ENCODE results near the gene FLYWCH1. TPM values are rescaled to one million over a fixed set of nuclear protein-coding genes. Genes with fewer than 3 reads are reported as not detected.
A peak's percentile ranks its signal among the peaks of the same experiment; 100 is the strongest.
"Not testable (repeated sequence)": the region's sequence is repeated elsewhere in the genome, so short reads cannot be mapped to it uniquely, and the experiment has no call there.

The FLYWCH1 gene
- polyA plus RNA-seq, 3 donors: 27.8 to 38.9 (median 32.4) TPM

DNA sequence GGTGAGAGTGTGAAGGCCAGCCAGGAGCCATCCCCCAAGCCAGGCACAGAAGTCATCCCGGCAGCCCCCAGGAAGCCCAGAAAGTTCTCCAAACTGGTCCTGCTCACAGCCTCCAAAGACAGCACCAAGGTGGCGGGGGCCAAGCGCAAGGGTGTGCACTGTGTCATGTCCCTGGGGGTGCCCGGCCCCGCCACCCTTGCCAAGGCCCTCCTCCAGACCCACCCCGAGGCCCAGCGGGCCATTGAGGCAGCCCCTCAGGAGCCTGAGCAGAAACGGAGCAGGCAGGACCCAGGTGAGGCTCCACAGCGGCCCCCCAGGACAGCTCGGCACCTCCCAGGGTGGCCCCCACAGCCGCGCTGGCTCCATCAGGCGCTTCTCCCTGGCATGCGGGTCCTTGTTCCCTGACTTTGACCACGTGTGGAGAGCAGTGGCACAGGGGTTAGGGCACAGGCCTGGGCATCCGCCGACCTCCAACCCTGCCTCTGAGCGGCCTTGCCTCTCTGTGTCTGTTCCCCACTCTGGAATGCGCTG, 15.2 kb upstream of the FLYWCH1 start:
- no peak for DNase-seq

DNA sequence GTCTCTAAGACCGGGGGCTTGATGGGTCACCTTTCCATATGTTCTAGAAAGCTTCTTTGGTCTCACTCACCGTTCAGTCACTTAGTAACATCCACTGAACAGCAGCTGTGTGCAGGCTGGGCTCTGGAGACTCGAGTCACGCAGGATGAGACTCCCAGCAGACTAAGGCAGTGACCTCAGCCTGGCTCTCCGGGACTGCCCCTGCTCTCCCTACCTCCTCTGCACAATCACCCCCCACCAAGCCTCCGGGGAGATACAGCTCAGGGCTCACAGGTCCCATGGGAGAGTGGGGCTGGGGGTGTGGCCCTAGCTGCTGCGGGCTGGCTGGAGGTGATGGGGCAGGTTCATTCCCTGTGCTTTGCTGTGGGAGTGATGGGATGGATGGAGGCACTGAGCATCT, 14.6 kb upstream of the FLYWCH1 start:
- DNase-seq: no peak

DNA sequence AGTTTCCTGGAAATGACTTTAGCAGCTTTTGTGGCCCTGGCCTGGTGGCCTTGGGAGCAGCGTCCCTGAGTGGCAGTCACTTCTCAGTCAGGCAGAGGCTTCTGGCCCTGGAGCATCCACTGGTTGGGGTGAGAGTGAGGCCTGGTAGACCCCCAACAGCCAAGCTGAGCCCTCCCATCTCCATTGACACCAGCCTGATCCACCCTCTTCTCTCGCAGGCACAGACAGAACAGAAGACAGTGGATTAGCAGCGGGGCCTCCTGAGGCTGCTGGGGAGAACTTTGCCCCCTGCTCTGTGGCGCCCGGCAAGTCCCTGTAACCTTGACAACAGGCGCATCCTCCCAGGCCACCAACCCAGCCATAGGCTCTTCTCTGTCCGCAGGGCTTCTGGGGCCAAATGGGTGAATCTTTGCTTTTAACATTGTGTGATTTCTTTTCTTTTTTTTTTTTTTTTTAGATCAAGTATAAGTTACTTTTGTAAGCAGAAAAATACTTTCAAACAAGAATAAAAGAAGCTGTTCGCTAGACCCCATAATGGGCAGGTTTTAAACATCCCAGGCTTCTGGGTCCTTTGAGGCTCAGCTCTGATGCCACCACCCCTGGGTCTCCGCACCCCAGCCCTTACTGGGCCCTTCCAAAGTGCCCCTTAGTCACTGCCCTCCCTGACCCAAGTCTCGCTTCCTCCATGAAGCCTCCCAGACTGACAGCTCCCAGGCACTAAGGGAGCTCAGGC, 12.7 kb upstream of the FLYWCH1 start:
- DNase-seq: no peak

DNA sequence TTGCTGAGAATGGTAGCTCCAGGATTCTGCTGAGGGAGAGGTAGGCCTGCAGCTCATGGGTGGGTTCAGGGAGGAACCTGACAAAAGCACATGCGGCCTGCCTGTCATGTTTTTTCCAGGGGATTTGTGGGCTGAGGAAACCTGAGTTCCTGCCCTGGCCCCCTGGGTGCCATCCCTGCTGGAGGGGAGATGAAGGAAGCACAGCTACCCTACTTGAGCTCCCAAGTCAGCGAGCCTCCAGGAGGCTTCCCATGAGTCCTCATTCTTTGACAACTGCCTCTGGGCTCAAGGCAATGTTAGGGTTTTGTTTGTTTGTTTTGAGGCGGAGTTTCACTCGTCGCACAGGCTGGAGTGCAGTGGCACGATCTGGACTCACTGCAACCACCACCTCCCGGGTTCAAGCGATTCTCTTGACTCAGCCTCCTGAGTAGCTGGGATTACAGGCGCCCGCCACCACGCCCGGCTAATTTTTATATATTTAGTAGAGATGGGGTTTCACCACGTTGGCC, 12.1 kb upstream of the FLYWCH1 start:
- no peak for DNase-seq

DNA sequence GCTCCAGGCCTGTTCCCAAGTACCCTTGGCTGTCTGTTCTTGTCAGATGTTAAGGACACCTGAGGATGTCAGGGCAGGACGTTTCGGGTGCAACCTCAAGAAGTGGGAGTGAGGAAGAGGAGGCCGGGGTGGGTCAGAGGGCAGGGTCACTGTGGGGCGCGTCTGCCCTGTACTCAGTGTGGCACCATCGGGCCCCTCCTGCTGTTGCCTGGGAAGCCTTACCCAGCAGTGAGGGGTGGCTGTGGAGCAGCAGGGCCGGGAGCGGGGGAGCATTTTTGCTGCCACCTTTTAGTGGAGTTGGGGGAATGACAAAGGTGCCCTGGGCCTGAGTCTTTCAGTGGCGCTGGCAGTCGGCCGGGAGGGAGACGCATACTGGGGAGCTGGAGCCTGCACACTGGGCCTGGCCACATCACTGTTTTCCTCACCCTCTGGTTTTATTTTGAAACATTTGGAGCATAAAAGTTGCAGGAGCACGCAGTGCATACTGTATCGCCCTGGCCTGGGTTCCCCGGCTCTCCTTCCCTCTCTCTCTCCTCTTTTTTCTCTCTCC, 11.1 kb upstream of the FLYWCH1 start:
- DNase-seq: no peak

DNA sequence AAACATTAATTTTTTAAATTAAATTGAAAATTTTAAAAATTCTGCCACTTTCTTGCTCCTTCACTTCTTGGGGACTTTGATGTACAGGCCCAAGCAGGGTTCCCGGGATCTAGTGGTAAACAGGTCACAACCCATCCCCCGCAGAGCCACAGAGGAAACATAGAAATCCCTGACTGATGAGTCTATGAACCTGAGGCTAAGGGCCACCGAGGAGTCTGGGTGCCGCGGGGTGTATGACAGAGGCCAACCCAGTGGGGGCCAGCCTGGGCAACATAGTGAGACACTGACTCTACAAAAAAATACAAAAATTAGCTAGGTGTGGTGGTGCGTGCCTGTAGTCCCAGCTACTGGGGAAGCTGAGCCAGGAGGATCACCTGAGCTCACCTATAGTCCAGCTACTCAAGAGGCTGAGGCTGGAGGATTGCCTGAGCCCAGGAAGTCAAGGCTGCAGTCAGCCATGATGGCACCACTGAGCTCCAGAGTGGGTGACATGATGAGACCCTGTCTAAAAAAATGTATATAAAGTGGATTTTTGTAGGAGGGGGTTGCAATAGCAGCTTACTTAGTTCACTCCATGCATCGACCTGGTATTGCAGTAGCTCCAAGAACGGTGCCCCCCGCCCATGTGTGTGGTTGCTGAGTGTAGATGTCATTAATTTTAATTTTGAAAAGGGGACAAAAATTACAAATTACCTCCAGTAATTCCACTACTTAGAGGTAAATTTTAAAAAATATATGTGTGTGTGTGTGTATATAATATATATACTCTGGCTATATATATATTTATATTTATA, 9.2 kb upstream of the FLYWCH1 start:
- no peak for DNase-seq

DNA sequence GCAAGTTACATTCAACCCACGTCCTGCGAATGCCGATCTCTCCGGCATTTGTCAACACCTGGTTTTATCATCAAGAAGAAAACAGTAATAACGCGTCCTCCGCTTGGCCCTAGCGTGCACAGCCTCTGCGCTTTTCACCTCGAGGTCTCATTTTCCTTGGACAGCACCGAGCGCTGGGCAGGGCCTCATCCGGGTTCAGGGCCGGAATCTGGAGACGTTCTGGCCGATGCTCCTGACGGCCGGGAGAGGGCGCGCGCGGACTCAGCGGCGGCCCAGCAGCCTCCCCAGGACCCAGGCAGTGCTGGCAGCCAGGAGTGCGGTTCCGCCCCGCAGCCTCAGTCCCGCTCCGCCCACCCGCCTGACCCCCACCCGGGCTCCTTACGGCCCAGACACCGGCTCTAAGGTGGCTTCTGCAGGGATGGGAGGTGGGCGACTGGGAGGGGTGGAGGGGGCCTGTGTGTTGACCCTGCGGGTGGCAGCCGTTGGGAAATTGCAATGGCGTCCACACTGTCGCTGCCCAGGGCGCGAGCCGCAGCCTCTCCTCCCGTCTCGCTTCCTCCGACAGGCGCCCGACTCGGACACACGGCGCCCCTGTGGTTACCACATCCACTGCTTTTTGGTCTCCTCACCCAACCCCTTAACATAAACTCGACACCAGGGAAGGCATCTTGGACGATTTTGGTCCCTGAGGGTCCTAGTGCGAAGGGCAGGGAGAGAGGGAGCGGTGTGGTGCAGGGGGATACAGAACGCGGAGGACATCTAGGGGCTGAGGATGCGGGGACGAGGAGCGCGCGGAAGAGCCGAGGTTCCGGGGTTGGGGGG, 7.4 kb upstream of the FLYWCH1 start:
- DNase-seq: no peak

DNA sequence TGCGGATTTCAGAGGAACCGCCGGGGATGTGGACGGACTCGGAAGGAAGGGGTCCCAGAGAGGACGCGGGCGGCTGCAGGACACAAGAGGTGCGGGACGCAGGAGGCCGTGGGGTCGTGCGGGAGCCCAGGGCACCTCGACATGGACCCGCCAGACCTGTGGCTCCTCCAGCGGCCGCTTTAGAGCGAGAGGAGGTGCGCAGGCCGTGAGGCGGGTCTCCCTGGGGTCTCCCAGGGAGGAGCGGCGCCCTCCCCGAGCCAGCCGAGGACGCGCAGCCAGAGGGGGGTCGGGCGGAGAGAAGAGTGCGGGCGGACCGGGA, 6.8 kb upstream of the FLYWCH1 start:
- DNase-seq: no peak

DNA sequence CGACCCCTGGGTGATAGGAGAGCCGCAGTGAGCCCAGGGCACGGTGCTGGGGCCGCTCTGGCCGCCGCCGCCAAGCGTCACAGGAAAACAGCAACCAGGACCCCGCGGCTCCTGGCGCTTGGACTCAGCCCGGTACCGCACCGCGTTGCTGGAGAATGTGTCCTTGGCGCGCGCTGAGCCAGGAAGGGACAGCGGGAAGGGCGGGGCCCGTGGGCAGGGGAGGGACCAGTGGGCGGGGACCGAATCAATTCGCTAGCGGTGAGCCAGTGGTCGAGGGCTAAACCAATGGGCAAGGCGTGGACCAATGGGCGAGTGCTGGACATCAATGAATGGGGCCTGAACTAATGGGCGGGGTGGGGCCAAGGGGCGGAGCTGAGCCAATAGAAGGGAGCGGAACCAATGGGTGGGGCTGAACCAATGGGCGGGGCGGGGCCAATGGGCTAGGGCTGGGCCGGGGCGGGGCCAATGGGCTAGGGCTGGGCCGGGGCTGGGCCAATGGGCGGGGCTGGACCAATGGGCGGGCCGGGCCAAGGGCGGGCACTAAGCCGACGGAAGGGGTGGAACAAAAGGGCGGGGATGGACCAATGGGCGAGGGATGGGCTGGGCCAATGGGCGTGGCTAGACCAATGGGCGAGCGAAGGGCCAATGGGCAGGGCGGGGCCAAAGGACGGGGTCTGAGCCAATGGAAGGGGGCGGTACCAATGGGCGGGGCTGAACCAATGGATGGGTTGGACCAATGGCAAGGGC, 6.3 kb upstream of the FLYWCH1 start:
- DNase-seq: peak; percentile 96

DNA sequence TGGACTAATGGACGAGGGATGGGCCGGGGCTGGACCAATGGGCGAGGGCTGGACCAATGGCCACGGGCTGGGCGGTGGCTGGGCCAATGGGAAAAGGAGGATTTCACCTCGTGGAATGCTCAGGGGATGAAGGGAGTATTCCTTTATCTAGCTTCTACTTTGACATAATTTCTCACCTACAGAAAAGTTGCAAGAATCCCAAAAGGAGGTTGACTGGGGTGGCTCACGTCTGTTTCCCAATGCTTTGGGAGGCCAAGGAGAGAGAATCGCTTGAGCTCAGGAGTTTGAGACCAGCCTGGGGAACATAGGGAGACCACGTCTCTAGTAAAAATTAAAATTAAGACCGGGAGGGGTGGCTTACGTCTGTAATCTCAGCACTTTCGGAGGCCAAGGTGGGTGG, 5.7 kb upstream of the FLYWCH1 start:
- DNase-seq: no peak

DNA sequence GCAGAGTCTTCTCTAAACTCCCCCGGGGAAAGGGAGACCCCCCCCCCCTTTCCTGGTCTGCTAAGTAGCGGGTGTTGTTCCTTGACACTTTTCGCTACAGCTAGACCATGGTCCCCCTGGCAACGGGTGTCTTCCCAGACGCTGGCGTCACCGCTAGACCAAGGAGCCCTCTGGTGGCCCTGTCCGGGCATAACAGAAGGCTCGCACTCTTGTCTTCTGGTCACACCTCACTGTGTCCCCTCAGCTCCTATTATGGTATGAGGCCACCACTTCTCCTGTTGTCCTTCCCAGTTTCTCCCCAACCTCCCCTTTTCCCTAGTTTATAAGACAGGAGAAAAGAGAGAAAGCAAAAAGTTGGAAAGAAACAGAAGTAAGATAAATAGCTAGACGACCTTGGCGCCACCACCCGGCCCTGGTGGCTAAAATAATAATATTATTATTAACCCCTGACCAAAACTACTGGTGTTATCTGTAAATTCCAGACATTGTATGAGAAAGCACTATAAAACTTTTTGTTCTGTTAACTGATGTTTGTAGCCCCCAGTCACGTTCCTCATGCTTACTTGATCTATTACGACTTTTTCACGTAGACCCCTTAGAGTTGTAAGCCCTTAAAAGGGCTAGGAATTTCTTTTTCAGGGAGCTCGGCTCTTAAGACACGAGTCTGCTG, 4.5 kb upstream of the FLYWCH1 start:
- not testable (repeated sequence) for DNase-seq

DNA sequence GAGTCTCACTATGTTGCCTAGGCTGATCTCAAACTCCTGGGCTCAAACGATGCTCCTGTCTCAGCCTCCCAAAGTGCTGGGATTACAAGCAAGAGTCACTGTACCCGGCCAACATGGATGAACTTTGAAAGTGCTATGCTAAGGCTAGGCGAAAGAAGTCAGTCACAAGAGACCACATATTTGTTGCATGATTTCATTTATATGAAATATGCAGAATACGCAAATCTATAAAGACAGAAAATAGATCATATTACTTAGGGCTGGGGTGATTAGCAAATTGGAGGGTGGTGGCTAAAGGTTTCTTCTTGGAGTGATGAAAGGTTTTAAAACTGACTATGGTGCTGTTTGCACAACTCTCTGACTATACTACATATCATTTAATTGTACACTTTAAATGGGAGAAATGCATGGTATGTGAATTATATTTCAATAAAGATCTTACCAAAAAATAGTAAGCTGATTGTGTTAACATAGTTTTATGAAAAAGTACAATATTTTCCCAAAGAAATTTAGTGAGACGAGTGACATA, 1.2 kb upstream of the FLYWCH1 start:
- DNase-seq: no peak

DNA sequence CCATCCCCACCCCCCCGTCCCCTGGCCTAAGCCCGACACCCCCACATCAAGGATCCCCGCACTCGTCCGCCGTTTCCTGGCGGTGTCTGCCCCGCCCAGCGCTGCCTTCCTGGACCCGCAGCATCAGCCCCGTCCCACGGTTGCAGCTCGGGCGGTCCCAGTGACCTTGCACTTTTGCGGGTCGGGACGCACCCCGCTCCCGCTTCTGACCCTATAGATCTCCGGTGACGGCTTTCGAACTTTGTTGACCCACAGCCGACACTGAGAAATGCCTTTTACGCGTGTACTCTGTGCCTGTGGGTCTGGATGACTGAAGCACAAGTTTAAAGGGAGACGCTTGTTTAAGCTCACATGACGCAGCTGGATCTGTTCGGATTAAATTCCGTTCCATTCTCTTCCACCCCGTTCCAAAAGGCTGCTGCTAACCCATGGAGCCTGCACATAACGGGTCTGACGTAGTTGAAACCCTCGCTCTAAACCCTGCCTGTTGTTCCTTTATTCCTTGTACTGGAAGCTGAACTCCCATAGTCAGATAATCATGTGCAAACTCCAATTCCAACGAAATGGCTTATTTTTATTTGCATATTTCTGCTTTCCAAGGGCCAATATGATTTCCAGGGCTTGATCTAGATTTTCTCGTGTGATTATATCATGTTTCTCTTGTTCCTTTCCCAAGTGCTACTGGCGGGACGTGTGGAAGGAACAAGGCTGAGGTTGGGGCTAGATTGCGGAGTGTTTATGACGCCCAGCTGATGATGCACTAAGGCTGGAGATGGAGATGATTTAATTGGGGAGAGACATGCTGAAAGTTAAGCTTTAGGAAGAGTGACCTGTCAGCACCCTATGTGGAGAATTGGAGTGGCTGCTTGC, 834 bp downstream of the FLYWCH1 start:
- peak; percentile 62 for DNase-seq

DNA sequence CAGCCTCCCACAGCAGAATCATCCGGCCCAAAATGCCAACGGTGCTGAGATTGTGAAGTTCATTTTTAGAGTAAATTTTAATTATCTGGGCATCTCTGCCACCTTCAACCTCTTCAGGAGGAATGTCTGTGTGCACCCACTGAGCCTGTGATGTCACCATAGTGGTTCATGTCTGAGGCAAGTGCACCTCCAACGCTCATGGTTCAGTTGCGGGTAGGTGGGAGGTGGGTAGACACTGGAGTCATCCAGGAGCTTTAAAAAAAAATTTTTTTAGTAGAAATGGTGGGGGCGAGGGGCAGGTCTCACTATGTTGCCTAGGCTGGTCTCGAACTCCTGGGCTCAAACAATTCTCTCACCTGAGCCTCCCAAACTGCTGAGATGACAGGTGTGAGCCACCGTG, 1.9 kb downstream of the FLYWCH1 start:
- DNase-seq: no peak

DNA sequence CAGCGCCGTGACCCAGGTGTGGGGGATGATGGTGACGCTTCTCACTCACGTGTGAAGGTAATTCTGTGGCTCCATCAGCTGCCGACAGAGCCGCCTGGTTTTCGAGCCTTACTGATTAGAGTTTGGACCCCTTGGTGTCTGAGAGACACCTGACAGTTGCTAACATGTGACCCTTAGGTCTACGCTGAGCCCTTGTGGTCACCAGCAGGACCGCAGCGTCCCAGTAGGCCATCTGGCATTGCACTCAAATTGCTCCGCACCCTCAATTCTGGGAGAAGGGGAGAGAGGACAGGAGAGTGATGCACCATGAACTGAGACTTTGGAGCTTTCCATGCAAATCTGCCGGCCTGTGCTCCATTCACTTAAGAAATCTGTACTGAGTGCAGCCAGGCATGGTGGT, 2.5 kb downstream of the FLYWCH1 start:
- DNase-seq: no peak

DNA sequence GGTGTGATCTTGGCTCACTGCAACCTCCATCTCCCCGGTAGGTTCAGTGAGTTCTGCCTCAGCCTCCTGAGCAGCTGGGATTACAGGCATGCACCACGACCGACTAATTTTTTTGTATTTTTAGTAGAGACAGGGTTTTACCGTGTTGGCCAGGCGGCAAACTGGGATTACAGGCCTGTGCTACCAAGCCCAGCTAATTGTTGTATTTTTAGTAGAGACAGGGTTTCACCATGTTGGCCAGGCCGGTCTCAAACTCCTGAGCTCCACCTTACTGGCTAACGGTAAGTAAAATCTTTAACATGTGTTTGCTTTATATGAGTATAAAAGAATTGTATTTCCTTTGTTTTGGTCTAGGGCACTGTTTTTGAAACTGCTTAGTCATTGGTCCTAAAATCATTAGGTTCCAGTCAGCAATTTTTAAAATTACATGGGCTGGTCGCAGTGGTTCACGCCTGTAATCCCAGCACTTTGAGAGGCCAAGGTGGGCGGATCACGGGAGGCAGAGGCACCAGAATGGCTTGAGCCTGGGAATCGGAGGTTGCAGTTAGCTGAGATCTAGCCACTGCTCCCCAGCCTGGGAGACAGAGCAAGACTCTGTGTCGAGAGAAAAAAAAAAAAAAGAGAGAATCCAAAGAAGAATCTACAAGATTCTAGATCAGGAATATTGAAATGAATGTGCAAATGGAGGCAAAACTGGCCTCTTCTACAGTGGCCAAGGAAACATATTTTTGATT, 3.6 kb downstream of the FLYWCH1 start:
- no peak for DNase-seq

DNA sequence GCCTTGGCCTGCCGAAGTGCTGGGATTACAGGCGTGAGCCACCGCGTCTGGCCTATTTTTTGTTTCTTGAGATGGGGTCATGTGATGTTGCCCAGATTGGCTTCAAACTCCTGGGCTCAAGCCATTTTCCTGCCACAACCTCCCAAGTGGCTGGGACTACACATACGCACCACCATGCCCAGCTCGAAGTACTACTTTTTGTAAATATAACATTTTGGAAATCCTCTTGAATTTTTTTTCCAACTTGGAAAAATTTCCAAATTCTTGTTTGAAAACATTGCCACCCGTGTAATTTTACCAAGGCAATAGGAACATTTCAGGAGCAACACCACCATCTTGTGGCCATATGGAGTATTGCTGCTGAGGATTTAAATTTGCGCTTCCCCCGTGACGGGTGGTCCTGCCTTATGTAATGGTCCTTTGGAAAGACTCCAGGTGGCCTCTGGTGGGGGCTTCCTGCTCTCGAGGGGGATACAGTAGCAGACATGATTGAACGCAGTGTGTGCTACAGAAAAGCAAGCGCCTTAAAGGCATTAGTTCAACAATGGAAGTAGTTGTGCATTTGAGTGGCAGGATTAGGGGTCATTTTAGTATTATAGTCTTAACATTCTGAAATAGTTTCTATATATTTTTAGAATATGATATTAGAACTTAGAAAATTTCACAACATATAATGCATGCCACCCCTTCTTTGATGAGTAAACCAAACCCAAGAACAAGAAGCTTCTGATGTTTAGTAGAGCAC, 8.0 kb downstream of the FLYWCH1 start:
- DNase-seq: peak; percentile 80

DNA sequence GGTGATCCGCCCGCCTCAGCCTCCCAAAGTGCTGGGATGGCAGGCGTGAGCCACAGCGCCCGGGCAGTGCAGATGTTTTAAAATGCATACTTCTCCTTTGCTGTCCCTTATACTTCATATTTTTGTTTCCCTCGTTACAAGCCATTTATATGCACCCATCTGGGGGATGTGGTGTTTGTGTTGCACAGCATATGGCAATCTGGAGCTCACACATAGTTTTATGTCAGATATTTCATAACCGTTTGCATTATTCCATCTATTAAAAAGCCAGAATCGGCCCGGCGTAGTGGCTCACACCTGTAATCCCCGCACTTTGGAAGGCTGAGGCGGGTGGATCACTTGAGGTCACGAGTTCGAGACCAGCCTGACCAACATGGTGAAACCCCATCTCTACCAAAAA, 11.8 kb downstream of the FLYWCH1 start:
- DNase-seq: no peak
